Glutamatergic neuron (in vitro differentiated cells): ENCODE data around the gene CMPK2. TPM values are rescaled to one million over a fixed set of nuclear protein-coding genes. Genes with fewer than 3 reads are reported as not detected.

ENCODE experiments used
- DNase-seq: peaks from one replicate; pipeline ENCODE4 v3.0.0; 2022
- H3K27ac Mint-ChIP-seq: one replicate; pipeline ENCODE4 v1.8.0; 2020; ENCODE audit warnings: mild to moderate bottlenecking, mixed read lengths, inconsistent platforms; ENCODE audit not compliant: unreplicated experiment
- H3K27me3 Mint-ChIP-seq: one replicate; pipeline ENCODE4 v1.8.0; 2020; ENCODE audit warnings: mild to moderate bottlenecking, moderate library complexity, mixed read lengths, inconsistent platforms; ENCODE audit not compliant: unreplicated experiment
- H3K36me3 Mint-ChIP-seq: one replicate; pipeline ENCODE4 v1.8.0; 2020; ENCODE audit warnings: mild to moderate bottlenecking, mixed read lengths, inconsistent platforms; ENCODE audit not compliant: unreplicated experiment
- H3K4me1 Mint-ChIP-seq: one replicate; pipeline ENCODE4 v1.8.0; 2020; ENCODE audit warnings: mild to moderate bottlenecking, low read depth, mixed read lengths, inconsistent platforms; ENCODE audit not compliant: unreplicated experiment
- H3K4me3 Mint-ChIP-seq: one replicate; pipeline ENCODE4 v1.8.0; 2020; ENCODE audit warnings: mild to moderate bottlenecking, mixed read lengths, inconsistent platforms; ENCODE audit not compliant: unreplicated experiment
- H3K9me3 Mint-ChIP-seq: one replicate; pipeline ENCODE4 v1.8.0; 2020; ENCODE audit warnings: mild to moderate bottlenecking, moderate library complexity, mixed read lengths, inconsistent platforms; ENCODE audit not compliant: unreplicated experiment
- CTCF ChIP-seq: fragments of 200-600 bp; sonication (generic); IDR thresholded peaks from one replicate; pipeline ENCODE4 v1.5.0; 2021; ENCODE audit not compliant: partially characterized antibody, unreplicated experiment
- long read RNA-seq: library from polyadenylated mRNA; unstranded; transcript quantifications from one replicate; pipeline ENCODE4 v2.0.0, GENCODE V29; 2020; ENCODE audit not compliant: unreplicated experiment
- total RNA-seq: library from RNA; stranded (reverse); fragmentation: NEBNext Ultra II Directional; extraction: Animal tissue kit (Norgen Biotek cat#: 25700); gene quantifications from one replicate; pipeline ENCODE4 v1.2.1, GENCODE V29; 2021; ENCODE audit not compliant: unreplicated experiment

The CMPK2 gene
- 0.81 TPM for total RNA-seq
- long read RNA-seq = 0 reads

- Mint-ChIP-seq H3K27ac (peak within 1 kb of the TSS; percentile 25), H3K4me3 (peak within 1 kb of the TSS; percentile 96)
These were observed at the start of gene CMPK2 for GRCh38 chr2:6865346-6866274. TSS of gene CMPK2 (minus strand) at chr2:6865907. CDS start at chr2:6865696, 211 bp downstream.

GRCh38 chr2:6915399-6915798, 49.7 kb upstream of the CMPK2 start:
- H3K4me1 Mint-ChIP-seq = peaks cover 4% of the 10 kb centered on the region
- TF ChIP-seq CTCF = no peak
- DNase-seq = no peak
- H3K27ac Mint-ChIP-seq = no peak overlapping the region
- H3K27me3 Mint-ChIP-seq = peaks cover 2% of the 10 kb centered on the region
- no peak overlapping the region for H3K4me3 Mint-ChIP-seq
- H3K36me3 Mint-ChIP-seq = peaks cover 15% of the 10 kb centered on the region
- H3K9me3 Mint-ChIP-seq = peaks cover 6% of the 10 kb centered on the region

More at GRCh38 chr2:6865346-6866274, at the start of gene CMPK2:
- peak; percentile 41 for TF ChIP-seq CTCF
- H3K9me3 Mint-ChIP-seq = peaks cover 10% of the 10 kb centered on the region
- H3K27me3 Mint-ChIP-seq = peaks cover 14% of the 10 kb centered on the region
- H3K4me1 Mint-ChIP-seq = peaks cover 12% of the 10 kb centered on the region
- peak; percentile 67 for DNase-seq
- H3K36me3 Mint-ChIP-seq = peaks cover 5% of the 10 kb centered on the region

GRCh38 chr2:6914828-6915227, 49.1 kb upstream of the CMPK2 start:
- no peak overlapping the region for H3K27ac Mint-ChIP-seq
- H3K36me3 Mint-ChIP-seq = peaks cover 15% of the 10 kb centered on the region
- DNase-seq = no peak
- peaks cover 2% of the 10 kb centered on the region for H3K27me3 Mint-ChIP-seq
- peaks cover 6% of the 10 kb centered on the region for H3K9me3 Mint-ChIP-seq
- no peak for TF ChIP-seq CTCF
- H3K4me1 Mint-ChIP-seq = peaks cover 4% of the 10 kb centered on the region
- H3K4me3 Mint-ChIP-seq = no peak overlapping the region

DNA sequence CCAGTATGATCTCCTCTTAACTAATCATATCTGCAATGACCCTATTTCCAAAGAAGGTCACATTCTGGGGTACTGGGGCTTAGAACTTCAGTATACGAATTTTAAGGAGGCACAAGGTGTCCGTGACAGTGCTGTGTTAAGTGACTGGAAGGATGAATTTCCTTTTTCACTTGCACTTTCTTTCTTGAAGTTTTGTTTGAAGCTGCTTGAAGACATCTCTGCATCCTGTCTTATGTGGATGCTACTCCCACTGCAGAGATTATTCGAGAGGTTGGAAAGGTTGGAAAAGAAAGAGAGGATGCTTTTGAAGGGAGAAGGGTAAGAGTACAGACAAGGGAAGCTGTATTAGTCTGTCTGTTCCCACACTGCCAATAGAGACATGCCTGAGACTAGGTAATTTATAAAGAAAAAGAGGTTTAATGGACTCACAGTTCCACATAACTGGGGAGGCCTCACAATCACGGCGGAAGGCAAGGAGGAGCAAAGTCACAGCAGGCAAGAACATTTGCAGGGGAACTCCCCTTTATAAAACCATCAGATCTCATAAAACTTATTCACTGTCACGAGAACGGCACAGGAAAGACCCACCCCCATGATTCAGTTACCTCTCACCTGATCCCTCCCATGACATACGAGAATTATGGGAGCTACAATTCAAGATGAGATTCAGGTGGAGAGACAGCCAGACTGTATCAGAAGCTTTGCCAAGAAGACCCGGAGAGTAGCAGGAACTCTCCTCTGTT, 47.9 kb upstream of the CMPK2 start:
- H3K36me3 Mint-ChIP-seq = peaks cover 15% of the 10 kb centered on the region
- no peak for TF ChIP-seq CTCF
- H3K27me3 Mint-ChIP-seq = no peaks in the 10 kb centered on the region
- H3K9me3 Mint-ChIP-seq = peaks cover 2% of the 10 kb centered on the region
- peaks cover under 1% of the 10 kb centered on the region for H3K4me1 Mint-ChIP-seq
- no peak overlapping the region for H3K27ac Mint-ChIP-seq
- DNase-seq = no peak
- no peak overlapping the region for H3K4me3 Mint-ChIP-seq
